Aorta (tissue), 5 donors: ENCODE data around the gene C11orf68. TPM values are rescaled to one million over a fixed set of nuclear protein-coding genes. Genes with fewer than 3 reads are reported as not detected.
"Not testable (repeated sequence)": the region's sequence is repeated elsewhere in the genome, so short reads cannot be mapped to it uniquely, and the experiment has no call there.

Experiments
- ATAC-seq: fragments of 200-7000 bp; cut with Tn5 transposase; one replicate; pipeline ENCODE4 v1.9.1; 2022; ENCODE audit warnings: moderate library complexity; ENCODE audit not compliant: low FRiP score
- DNase-seq, 2 donors: peaks; one replicate each; pipeline ENCODE4 v3.0.0-alpha.2; 2020
- H3K27ac ChIP-seq, 2 donors: one replicate each; pipeline ENCODE4 v1.5.1; 2013; ENCODE audit warnings: low read length in 2 of 2, mild to moderate bottlenecking in 2 of 2, moderate library complexity in 2 of 2, control low read depth in 1 of 2, inconsistent platforms in 1 of 2, low read depth in 1 of 2
- H3K27me3 ChIP-seq, 2 donors: one replicate each; pipeline ENCODE4 v1.6.1; 2013; ENCODE audit warnings: control low read depth in 1 of 2, low read length in 1 of 2, mild to moderate bottlenecking in 1 of 2, moderate library complexity in 1 of 2; ENCODE audit not compliant: insufficient read depth in 2 of 2, control insufficient read depth in 1 of 2
- H3K36me3 ChIP-seq, 2 donors: one replicate each; pipeline ENCODE4 v1.6.1; 2013; ENCODE audit warnings: control low read depth in 1 of 2, low read length in 1 of 2, mild to moderate bottlenecking in 1 of 2; ENCODE audit not compliant: insufficient read depth in 2 of 2, control insufficient read depth in 1 of 2
- H3K4me1 ChIP-seq, 2 donors: one replicate each; pipeline ENCODE4 v1.6.1; 2013; ENCODE audit warnings: low read length in 2 of 2, control low read depth in 1 of 2, mild to moderate bottlenecking in 1 of 2, moderate library complexity in 1 of 2; ENCODE audit not compliant: insufficient read depth in 2 of 2, control insufficient read depth in 1 of 2
- H3K4me3 ChIP-seq, 2 donors: one replicate each; pipeline ENCODE4 v1.5.1; 2013; ENCODE audit warnings: low read length in 2 of 2, control low read depth in 1 of 2, mild to moderate bottlenecking in 1 of 2
- H3K9me3 ChIP-seq: one replicate; pipeline ENCODE4 v1.6.1; 2013; ENCODE audit warnings: mild to moderate bottlenecking, low read length; ENCODE audit not compliant: control insufficient read depth
- WGBS, 2 donors: extraction: QIAGEN DNeasy Blood & Tissue Kit; methylation state at CpG; one replicate each; pipeline ENCODE4 v1.1.7; 2013; 5-methylcytosine and 5-hydroxymethylcytosine counted together
- intact Hi-C, 2 donors: fragments of 100-400 bp; cut with DNase I; formaldehyde crosslinking; loops; one replicate each; pipeline versions ENCODE4 v1.14.2 to v1.15.0; 2022
- polyA plus RNA-seq, 2 donors: library from polyadenylated mRNA; stranded (reverse); fragments of 200-250 nt; gene quantifications; one replicate each; pipeline ENCODE4 v1.2.3, GENCODE V29; 2013
- total RNA-seq, 2 donors: library from RNA; stranded (reverse); fragmentation: NEBNext Ultra II Directional; extraction: Animal tissue kit (Norgen Biotek cat#: 25700); gene quantifications; one replicate each; pipeline ENCODE4 v1.2.1, GENCODE V29; 2021
- donor health status: healthy with polysubstance abuse.
- donor health status: Bipolar disorder and iron deficiency.
- donor health status: DM: no; HTN: no; CAD: no.
- donor health status: DM: no; HTN: no; CAD: no.
- donor health status: DM: yes; HTN: yes; CAD: no.

C11orf68 gene
- total and polyA plus RNA-seq, 4 donors: 34.9 to 55.3 (median 46.5) TPM

DNA sequence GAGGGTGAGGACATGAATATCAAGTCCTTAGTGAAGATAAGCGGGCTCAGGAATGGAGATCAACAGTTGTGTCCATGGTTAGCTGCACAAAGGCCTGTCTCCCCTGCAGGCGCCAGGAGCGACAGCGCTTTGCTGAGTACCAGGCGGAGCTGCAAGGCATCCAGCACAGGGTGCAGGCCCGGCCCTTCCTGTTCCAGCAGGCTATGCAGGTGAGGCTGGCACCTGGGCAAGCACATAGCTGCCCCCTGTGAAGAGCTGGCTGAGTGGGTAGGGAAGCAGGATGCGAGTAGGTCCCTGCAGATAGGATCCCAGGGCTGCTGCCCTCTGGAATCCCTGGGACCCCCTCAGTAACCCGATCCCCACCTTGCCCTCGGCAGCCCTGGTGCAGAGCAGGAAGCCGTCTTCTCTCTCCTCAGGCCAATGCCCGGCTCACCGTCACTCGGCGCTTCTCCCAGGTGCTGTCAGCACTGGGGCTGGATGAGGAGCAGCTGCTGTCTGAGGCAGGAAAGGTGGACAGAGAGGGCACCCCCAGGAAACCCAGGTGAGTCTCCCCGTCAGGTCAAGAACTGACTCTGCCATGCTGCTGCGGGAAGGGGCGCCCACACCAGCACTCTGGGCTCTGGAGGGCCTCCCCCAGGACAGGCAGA lies 40.0 kb upstream of the C11orf68 start:
- no peak overlapping the region for H3K27ac ChIP-seq
- 72 to 85% methylated on average over 17 of the region's 17 CpGs for WGBS, 2 donors
- no peaks in the 10 kb centered on the region for H3K27me3 ChIP-seq
- no peak overlapping the region for H3K4me3 ChIP-seq
- intact Hi-C loops: no loop called here
- H3K9me3 ChIP-seq: no peaks in the 10 kb centered on the region
- H3K4me1 ChIP-seq: no peaks in the 10 kb centered on the region
- ATAC-seq: no peak
- H3K36me3 ChIP-seq: no peaks in the 10 kb centered on the region
- DNase-seq: no peak

DNA sequence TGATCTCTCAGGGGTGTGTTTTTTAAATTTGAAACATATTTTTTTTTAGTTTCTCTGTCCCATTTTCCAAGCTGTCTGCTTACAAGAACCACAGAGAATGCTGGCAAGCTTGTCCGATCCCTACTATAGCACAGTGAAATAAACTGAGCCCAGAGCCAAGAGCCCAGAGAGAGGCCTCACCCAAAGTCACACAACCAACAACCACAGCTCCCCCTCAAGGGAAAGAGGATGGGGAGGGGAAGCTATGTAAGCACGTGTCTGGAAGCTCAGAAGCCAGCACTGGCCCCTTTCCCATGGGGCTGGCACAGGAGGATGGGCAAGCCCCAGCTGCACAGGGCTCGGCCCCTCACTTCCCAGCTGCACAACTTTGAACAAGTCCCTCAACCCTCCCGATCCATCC lies 39.4 kb upstream of the C11orf68 start:
- DNase-seq (no peak), ATAC-seq (no peak)
- no peaks in the 10 kb centered on the region for H3K4me1 ChIP-seq
- H3K36me3 ChIP-seq: no peaks in the 10 kb centered on the region
- H3K27ac ChIP-seq: no peak overlapping the region
- 51% methylated on average over 4 of the region's 4 CpGs for WGBS, 2 donors
- H3K4me3 ChIP-seq: no peak overlapping the region
- intact Hi-C loops: no loop called here
- no peaks in the 10 kb centered on the region for H3K27me3 ChIP-seq
- H3K9me3 ChIP-seq: no peaks in the 10 kb centered on the region

DNA sequence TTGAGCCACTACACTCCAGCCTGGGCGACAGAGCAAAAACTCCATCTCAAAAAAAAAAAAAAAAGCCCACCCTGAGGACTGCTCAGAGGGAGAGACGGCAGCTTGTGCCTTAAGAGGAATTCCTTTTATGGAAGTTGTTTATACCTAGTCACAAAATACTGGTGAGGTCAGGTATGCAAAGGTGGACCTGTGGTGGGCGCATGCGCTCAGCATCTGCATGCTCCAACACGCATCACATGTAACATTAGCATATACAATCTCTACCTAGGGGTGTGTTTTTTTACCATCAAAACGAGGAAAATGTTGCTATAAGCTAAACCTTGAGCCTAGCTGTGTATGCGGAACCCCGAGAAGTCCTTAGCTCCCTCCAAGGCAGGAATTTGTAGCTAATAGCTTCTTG lies 35.9 kb upstream of the C11orf68 start:
- WGBS, 2 donors: 74 to 75% methylated on average over 8 of the region's 8 CpGs

GRCh38 chr11:65953471-65953870 lies 34.6 kb upstream of the C11orf68 start:
- no peaks in the 10 kb centered on the region for H3K36me3 ChIP-seq
- H3K4me3 ChIP-seq: no peak overlapping the region
- intact Hi-C loops: no loop called here
- DNase-seq: no peak
- no peaks in the 10 kb centered on the region for H3K27me3 ChIP-seq
- H3K27ac ChIP-seq: no peak overlapping the region
- ATAC-seq: no peak
- WGBS, 2 donors: 91 to 95% methylated on average over 16 to 20 of the region's 20 CpGs
- no peaks in the 10 kb centered on the region for H3K4me1 ChIP-seq
- no peaks in the 10 kb centered on the region for H3K9me3 ChIP-seq

More for the DNA sequence above, 35.9 kb upstream of the C11orf68 start:
- no peaks in the 10 kb centered on the region for H3K4me1 ChIP-seq
- ATAC-seq (no peak), DNase-seq (no peak)
- H3K36me3 ChIP-seq: no peaks in the 10 kb centered on the region
- no peaks in the 10 kb centered on the region for H3K9me3 ChIP-seq
- H3K4me3 ChIP-seq: no peak overlapping the region
- intact Hi-C loops: no loop called here
- no peak overlapping the region for H3K27ac ChIP-seq
- H3K27me3 ChIP-seq: no peaks in the 10 kb centered on the region

- ATAC-seq: no peak
- H3K27me3 ChIP-seq: no peaks in the 10 kb centered on the region
- 34 to 46% methylated on average over 6 of the region's 6 CpGs for WGBS, 2 donors
- no peak overlapping the region for H3K27ac ChIP-seq
- no peaks in the 10 kb centered on the region for H3K4me1 ChIP-seq
- H3K36me3 ChIP-seq: no peaks in the 10 kb centered on the region
- H3K9me3 ChIP-seq: no peaks in the 10 kb centered on the region
- H3K4me3 ChIP-seq: no peak overlapping the region
- intact Hi-C loops: no loop called here
- no peak for DNase-seq
Observed at GRCh38 chr11:65952052-65952521, 33.2 kb upstream of the C11orf68 start.

DNA sequence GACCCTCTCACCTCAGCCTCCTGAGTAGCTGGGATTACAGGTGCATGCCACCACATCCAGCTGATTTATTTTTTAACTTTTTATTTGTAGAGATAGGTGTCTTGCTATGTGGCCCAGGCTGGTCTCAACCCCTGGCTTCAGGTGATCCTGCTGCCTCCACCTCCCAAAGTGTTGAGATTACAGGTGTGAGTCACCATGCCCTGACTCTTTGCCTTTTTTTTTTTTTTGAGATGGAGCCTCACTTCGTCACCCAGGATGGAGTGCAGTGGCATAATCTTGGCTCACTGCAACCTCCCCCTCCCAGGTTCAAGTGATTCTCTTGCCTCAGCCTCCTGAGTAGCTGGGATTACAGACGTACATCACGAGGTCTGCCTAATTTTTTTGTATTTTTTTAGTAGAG lies 32.8 kb upstream of the C11orf68 start:
- H3K36me3 ChIP-seq, H3K9me3 ChIP-seq, H3K4me1 ChIP-seq, ATAC-seq, DNase-seq, H3K27ac ChIP-seq, H3K27me3 ChIP-seq, intact Hi-C loops, H3K4me3 ChIP-seq: not testable (repeated sequence)
- 41 to 56% methylated on average over 3 of the region's 3 CpGs for WGBS, 2 donors

GRCh38 chr11:65950711-65951110 lies 31.8 kb upstream of the C11orf68 start:
- H3K27me3 ChIP-seq, H3K27ac ChIP-seq, H3K36me3 ChIP-seq, H3K9me3 ChIP-seq, H3K4me1 ChIP-seq, intact Hi-C loops, ATAC-seq, DNase-seq, H3K4me3 ChIP-seq: not testable (repeated sequence)
- WGBS, 2 donors: 94 to 96% methylated on average over 5 of the region's 5 CpGs

GRCh38 chr11:65947603-65948125 lies 28.8 kb upstream of the C11orf68 start:
- WGBS, 2 donors: 83 to 84% methylated on average over 12 of the region's 12 CpGs
- intact Hi-C loops: no loop called here
- Histone ChIP-seq H3K36me3 (no peaks in the 10 kb centered on the region), H3K4me3 (no peak overlapping the region), H3K27me3 (no peaks in the 10 kb centered on the region), H3K4me1 (no peaks in the 10 kb centered on the region), H3K9me3 (no peaks in the 10 kb centered on the region), H3K27ac (no peak overlapping the region)
- no peak for ATAC-seq
- DNase-seq: no peak

- Histone ChIP-seq H3K27ac (no peak overlapping the region), H3K4me3 (no peak overlapping the region), H3K36me3 (no peaks in the 10 kb centered on the region), H3K4me1 (no peaks in the 10 kb centered on the region), H3K9me3 (no peaks in the 10 kb centered on the region), H3K27me3 (no peaks in the 10 kb centered on the region)
- intact Hi-C loops: no loop called here
- 53 to 56% methylated on average over 13 of the region's 13 CpGs for WGBS, 2 donors
- no peak for DNase-seq
- no peak for ATAC-seq
Observed at GRCh38 chr11:65947133-65947532, 28.3 kb upstream of the C11orf68 start.
